Right lung (tissue), 5 donors: ENCODE data around the gene KLHDC3. TPM values are rescaled to one million over a fixed set of nuclear protein-coding genes. Genes with fewer than 3 reads are reported as not detected.
"Not testable (repeated sequence)": the region's sequence is repeated elsewhere in the genome, so short reads cannot be mapped to it uniquely, and the experiment has no call there.

Experiments used
- DNase-seq, 2 donors: peaks; one replicate each; pipeline ENCODE4 v3.0.0-alpha.2; 2013
- polyA plus RNA-seq, 5 donors: library from polyadenylated mRNA; unstranded; fragments of 120-200 nt; gene quantifications; one replicate each; pipeline versions ENCODE4 v1.2.1 to v1.2.3, GENCODE V29; 2013; ENCODE audit warnings: inconsistent platforms in 1 of 5, low replicate concordance in 1 of 5; ENCODE audit not compliant: insufficient read length in 5 of 5, insufficient read depth in 1 of 5

Gene KLHDC3
- polyA plus RNA-seq, 5 donors: 94.1 to 113 (median 101) TPM

DNA sequence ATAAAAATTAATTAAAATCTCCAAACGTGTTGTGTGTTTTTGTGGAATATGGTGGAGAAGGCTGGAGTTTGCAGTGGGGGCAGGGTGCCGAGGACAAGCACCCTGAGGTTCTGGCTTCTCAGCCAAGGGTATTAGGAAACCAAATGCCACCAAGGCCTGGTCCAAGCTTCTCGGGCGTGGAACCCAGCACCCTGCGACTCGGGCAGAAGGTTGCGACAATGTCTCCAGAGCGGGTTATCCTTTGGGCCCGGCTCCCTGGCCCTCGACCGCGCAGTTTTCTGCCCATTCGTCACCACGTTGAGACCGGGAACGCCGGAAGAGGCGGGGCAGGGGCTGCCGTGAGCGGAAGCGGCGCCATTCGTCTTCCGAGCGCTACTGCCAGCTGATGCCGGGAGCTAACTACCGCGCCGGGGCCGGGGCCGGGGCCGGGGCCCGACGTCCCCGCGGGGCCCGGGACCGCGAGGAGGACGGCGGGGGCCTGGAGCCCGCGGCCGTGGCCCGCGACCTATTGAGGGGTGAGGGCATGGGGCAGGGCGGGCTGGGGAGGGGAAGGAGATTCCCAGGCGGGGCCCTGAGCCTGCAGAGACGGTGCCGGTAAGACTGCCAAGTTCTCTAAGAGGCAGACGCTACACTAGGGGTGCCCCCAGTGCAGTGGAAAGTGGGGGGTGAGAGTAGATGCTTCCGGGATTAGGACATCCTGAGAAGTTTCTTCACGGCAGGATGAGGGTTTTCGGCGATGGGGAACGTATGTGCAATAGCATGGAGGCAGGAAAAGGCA, 7.4 kb downstream of the KLHDC3 start, which contains the start of gene RRP36:
TSS of gene RRP36 (plus strand) at position 354 of the 778 bp plus-strand sequence. CDS start at position 386, 32 bp downstream.
- peak; percentile 61 to 70 for DNase-seq

GRCh38 chr6:43024436-43024835, 10.4 kb downstream of the KLHDC3 start:
- DNase-seq: no peak

GRCh38 chr6:43026365-43026764, 12.3 kb downstream of the KLHDC3 start:
- DNase-seq: no peak

DNA sequence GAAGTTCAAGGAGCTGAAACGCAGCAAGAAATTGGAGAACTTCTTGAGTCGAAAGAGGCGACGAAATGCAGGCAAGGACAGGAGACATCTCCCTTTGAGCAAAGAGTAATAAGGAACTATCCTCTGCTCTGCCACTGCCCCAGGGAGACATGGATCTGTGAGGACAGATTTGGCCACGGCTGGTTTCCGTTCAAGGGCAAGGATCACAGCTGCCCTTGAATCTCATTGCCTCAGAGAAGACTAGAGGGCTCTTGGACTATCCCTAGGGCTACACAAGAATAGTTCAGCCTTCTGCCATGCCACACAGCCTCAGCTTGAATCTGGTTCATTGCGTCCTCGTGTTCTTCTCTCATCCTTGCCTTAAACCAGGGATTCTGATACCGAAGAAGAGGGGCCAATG, 15.1 kb downstream of the KLHDC3 start:
- DNase-seq: no peak

- no peak for DNase-seq
Observed at GRCh38 chr6:43032326-43032725, 18.3 kb downstream of the KLHDC3 start.

GRCh38 chr6:43033496-43034189, 19.6 kb downstream of the KLHDC3 start:
- DNase-seq: no peak

DNA sequence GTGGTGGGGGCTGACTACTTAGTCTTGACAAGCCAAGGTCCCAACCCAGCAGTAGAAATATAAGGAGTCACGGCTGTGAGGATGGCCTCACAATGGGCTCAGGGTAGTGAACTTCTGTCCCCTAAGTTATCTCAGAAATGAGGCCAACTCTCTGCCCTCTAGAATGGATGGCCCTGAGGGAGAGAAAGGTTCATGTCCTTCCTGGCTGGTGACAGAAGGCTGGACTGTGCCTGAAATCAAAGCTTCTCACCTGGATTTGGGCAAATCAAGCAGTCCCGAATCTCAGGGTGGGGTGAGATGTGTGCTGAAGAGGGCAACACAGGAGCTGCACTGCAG, 20.1 kb downstream of the KLHDC3 start:
- DNase-seq: no peak

DNA sequence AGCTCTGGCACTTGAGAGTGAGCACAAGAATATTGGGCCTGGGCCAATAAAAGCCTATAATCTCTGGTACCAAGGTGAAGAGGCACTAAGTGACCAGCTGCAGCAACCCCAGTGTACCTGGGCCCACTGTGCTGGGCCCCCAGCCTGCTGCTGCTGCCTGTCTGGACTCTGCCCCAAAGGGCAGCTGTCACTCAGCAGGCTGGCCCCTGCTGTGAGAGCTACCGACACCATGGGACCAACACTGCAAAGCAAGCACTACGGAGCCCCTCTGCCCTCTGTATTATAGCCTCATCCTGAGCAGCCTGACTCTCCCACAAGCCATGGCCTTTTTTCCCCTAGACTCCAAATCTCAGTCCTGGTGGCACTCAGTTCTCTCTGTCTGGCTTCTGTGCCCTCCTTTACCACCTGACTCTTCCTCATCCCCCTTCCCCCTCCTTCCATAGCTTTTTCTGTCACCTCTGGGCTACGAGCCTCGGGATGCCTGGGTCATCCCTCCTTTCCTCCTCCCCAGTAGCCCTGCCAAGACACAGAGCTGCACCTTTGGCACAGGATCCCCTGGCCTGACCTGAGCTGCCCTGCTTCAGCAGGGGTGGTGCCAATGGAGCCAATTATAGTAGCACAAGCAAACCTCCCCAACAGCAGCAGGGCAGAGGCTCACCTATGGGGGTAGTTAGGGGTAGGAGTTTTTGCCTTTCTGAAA, 21.6 kb downstream of the KLHDC3 start:
- DNase-seq: no peak

DNA sequence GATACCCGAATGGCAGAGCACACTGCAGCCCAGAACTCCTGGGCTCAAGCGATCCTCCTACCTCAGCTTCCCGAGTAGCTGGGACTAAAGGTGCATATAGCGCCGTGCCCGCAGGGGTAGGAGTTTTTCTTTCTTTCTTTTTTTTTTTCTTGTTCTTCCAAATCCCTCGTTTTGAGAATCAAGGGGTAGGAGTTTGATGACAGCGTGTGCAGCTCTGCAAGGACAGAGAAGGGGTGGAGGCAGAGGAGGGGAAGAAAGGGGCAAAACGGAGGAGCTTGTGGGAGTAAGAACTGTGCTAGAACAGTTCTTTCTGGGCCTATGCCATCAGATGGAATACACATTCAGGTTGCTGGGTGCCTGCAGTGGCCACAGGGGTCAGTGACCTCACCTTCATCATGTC, 22.7 kb downstream of the KLHDC3 start:
- DNase-seq: no peak

GRCh38 chr6:43037197-43037596, 23.1 kb downstream of the KLHDC3 start:
- DNase-seq: no peak

GRCh38 chr6:43037706-43038105, 23.7 kb downstream of the KLHDC3 start:
- DNase-seq: no peak

DNA sequence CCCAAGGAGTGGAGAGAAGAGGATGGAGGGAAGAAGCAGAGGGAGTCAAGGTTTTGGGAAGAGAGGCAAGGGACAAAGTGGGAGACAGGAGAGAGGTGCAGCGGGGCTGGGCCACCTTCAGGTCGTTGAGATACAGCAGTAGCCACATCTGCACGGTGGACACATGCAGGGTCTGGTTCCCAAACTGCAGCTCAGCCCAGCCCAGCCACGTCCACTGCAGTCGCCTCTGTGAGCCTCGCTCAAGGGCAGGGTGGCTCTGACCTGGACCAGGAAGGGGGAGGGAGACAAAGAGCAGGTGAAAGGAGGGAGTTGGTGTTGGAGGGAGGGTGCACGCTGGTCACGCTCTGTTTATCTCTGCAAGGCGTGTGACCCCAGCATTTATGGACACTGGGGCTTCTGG, 24.7 kb downstream of the KLHDC3 start:
- no peak for DNase-seq

- DNase-seq: no peak
Observed at GRCh38 chr6:43040542-43041257, 26.7 kb downstream of the KLHDC3 start.

GRCh38 chr6:43041475-43041874, 27.4 kb downstream of the KLHDC3 start:
- DNase-seq: not testable (repeated sequence)

GRCh38 chr6:43043310-43043709, 29.3 kb downstream of the KLHDC3 start:
- DNase-seq: no peak

- no peak for DNase-seq
Observed at GRCh38 chr6:43045371-43045930, 31.4 kb downstream of the KLHDC3 start.

- no peak for DNase-seq
Observed at GRCh38 chr6:43047998-43048397, 33.9 kb downstream of the KLHDC3 start.

GRCh38 chr6:43050981-43051380, 36.9 kb downstream of the KLHDC3 start:
- no peak for DNase-seq

DNA sequence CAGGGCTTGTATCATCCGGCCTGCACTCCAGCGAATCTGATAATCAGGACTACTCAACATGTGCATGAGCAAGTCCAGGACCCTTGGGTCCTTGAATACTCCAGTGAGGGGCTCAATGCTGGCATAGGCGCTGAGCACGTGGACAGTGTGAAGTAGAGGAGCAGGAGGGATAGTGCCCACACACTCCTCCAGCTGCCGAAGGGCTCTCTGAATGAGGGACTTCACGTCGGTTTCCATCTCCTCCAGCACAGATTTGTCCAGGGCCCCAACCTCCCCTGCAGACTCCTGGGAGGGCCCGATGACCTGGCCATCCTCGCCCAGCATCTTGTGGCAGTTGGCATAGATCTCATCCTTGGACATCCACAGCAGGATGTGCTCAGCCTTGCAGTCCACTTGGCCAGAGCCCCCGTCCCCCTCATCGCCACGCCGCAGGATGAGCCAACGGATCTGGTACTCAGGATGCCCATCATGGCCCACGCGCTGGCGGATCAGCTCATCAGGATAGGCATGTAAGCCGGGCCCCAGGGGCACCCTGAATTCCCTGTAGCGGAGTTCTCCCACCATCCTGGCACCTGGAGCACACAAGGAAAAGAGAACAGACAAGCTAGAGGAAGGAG, 38.3 kb downstream of the KLHDC3 start:
- no peak for DNase-seq

- DNase-seq: no peak
Observed at GRCh38 chr6:43052842-43053544, 38.9 kb downstream of the KLHDC3 start.
